ENCODE results near the gene NDUFAF3.

GRCh38 chr3:49023775-49024174 is 1.9 kb downstream of the NDUFAF3 start:
- no peak for TF ChIP-seq CTCF (IDR thresholded peaks at IDR 0.05; ENCODE audit: poor library complexity)
- no peak for TF ChIP-seq EZH2phosphoT487 (IDR thresholded peaks at IDR 0.05; ENCODE audit: low read depth, severe bottlenecking, unreplicated experiment)
- no peak for TF ChIP-seq EZH2 (IDR thresholded peaks at IDR 0.05; ENCODE audit: borderline replicate concordance)

Measured in hepatocyte (in vitro differentiated cells).